Measurements from ENCODE around the gene ISYNA1. TPM values are rescaled to one million over a fixed set of nuclear protein-coding genes. Genes with fewer than 3 reads are reported as not detected.

The ISYNA1 gene
- total and polyA plus RNA-seq, 4 donors, result 14.7 to 56.7 (median 25.0) TPM

DNA sequence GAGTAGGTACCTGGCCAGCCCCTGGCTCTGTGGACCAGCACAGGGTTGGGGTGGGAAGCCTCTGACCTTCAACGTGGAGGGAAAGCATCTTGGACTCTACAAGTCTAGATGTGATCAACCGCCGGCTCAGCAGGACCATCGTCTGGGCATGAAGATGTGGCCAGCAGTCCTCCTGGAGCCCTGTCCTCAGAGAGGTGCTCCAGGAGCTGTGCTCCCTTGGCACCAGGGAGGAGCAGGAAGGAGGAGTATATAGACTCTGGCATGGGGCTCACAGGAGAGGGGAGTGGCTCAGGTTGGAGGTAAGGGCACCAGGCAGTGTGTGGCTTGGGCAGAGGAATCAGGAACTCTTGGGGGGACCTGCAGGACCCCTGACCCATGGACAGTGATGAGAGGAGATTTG lies 18.3 kb upstream of the ISYNA1 start:
- TF ChIP-seq, protein P1, sequence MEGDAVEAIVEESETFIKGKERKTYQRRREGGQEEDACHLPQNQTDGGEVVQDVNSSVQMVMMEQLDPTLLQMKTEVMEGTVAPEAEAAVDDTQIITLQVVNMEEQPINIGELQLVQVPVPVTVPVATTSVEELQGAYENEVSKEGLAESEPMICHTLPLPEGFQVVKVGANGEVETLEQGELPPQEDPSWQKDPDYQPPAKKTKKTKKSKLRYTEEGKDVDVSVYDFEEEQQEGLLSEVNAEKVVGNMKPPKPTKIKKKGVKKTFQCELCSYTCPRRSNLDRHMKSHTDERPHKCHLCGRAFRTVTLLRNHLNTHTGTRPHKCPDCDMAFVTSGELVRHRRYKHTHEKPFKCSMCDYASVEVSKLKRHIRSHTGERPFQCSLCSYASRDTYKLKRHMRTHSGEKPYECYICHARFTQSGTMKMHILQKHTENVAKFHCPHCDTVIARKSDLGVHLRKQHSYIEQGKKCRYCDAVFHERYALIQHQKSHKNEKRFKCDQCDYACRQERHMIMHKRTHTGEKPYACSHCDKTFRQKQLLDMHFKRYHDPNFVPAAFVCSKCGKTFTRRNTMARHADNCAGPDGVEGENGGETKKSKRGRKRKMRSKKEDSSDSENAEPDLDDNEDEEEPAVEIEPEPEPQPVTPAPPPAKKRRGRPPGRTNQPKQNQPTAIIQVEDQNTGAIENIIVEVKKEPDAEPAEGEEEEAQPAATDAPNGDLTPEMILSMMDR (IDR thresholded peaks at IDR 0.05; ENCODE audit: control extremely low read depth, extremely low read depth), result no peak
- Histone ChIP-seq H3K27ac (ENCODE audit: low read depth in 1 of 2, low read length in 1 of 2) (no peak overlapping the region), H3K27me3 (ENCODE audit: control insufficient read depth in 3 of 3, insufficient read depth in 3 of 3, low read length in 2 of 3) (no peaks in the 10 kb centered on the region), H3K4me3 (no peak overlapping the region), H3K36me3 (ENCODE audit: control insufficient read depth in 4 of 4, insufficient read depth in 4 of 4, low read length in 4 of 4) (peaks cover 0 to 55% (median 13%) of the 10 kb centered on the region in 4 donors), H3K9ac (ENCODE audit: insufficient read depth in 1 of 2, low read length in 2 of 2) (no peak overlapping the region), H3K9me3 (ENCODE audit: control insufficient read depth in 4 of 4, insufficient read depth in 3 of 4, low read length in 3 of 4) (no peaks in the 10 kb centered on the region), H3K4me1 (ENCODE audit: control insufficient read depth in 5 of 5, insufficient read depth in 5 of 5, low read length in 5 of 5) (peaks cover 3 to 23% (median 8%) of the 10 kb centered on the region in 5 donors)
- 86 to 91% methylated on average over 4 of the region's 4 CpGs for whole genome bisulfite sequencing, 2 donors
- ATAC-seq (ENCODE audit: insufficient read depth, low FRiP score), result no peak
- DNase-seq, result no peak

DNA sequence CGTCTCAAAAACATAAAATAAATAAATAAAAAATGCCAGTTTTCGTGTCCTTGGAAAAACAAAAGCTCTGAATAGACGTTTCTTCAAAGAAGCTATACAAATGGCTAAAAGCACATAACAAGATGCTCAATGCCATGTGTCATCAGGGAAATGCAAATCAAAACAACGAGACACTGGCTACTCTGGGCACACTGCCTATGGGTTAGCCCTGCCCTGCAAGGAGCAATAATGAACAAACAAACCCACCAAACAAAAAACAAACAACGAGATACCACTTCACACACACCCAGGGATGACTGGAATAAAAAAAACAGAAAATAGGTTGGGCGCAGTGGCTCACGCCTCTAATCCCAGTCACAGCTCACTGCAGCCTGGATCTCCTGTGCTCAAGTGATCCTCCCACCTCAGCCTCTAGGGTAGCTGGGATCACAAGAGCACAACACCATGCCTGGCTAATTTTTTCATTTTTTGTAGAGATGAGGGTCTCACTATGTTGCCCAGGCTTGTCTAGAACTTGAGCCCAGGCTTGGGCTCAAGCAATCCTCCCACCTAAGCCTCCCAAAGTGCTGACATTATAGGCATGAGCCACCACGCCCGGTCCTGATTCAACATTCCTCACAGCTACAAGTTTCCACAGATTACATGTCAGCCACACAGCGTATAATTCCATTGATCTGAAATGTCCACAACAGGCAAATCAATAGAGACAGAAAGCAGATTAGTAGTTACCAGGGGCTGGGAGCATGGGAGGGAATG lies 15.5 kb upstream of the ISYNA1 start:
- ATAC-seq (ENCODE audit: insufficient read depth, low FRiP score) (no peak), DNase-seq (no peak)
- 84 to 88% methylated on average over 10 of the region's 10 CpGs for WGBS, 2 donors
- H3K4me3 ChIP-seq, result no peak overlapping the region
- H3K4me1 ChIP-seq (ENCODE audit: control insufficient read depth in 5 of 5, insufficient read depth in 5 of 5, low read length in 5 of 5), result peaks cover 0 to 14% (median 0%) of the 10 kb centered on the region in 5 donors
- H3K9ac ChIP-seq (ENCODE audit: insufficient read depth in 1 of 2, low read length in 2 of 2), result no peak overlapping the region
- no peaks in the 10 kb centered on the region for H3K9me3 ChIP-seq (ENCODE audit: control insufficient read depth in 4 of 4, insufficient read depth in 3 of 4, low read length in 3 of 4)
- H3K27ac ChIP-seq (ENCODE audit: low read depth in 1 of 2, low read length in 1 of 2), result no peak overlapping the region
- peaks cover 0 to 57% (median 13%) of the 10 kb centered on the region in 4 donors for H3K36me3 ChIP-seq (ENCODE audit: control insufficient read depth in 4 of 4, insufficient read depth in 4 of 4, low read length in 4 of 4)
- H3K27me3 ChIP-seq (ENCODE audit: control insufficient read depth in 3 of 3, insufficient read depth in 3 of 3, low read length in 2 of 3), result no peaks in the 10 kb centered on the region
- TF ChIP-seq, protein P1 (IDR thresholded peaks at IDR 0.05; ENCODE audit: control extremely low read depth, extremely low read depth), result no peak

DNA sequence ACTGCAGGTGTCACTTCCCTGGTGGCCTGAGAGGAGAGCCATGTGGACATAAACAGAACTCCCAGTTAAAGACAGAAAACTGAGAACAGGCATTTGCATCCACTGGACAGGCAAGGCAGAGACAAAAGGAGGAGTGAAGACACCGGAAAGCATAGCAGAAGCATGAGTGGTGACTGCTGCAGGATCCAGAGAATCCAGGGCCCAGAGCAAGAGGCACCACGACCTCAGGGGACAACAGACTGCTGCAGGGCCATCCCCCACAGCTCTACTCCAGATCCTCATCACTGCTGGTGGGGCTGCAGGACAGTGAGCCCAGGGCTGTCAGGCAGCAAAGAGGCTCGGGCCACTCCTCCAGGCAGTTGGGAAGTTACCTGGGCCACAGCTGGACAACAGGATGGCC lies 14.5 kb upstream of the ISYNA1 start:
- no peak for DNase-seq
- no peak for ATAC-seq (ENCODE audit: insufficient read depth, low FRiP score)
- TF ChIP-seq, protein P1 (IDR thresholded peaks at IDR 0.05; ENCODE audit: control extremely low read depth, extremely low read depth), result no peak
- Histone ChIP-seq H3K9ac (ENCODE audit: insufficient read depth in 1 of 2, low read length in 2 of 2) (no peak overlapping the region), H3K4me1 (ENCODE audit: control insufficient read depth in 5 of 5, insufficient read depth in 5 of 5, low read length in 5 of 5) (peaks cover 0 to 14% (median 0%) of the 10 kb centered on the region in 5 donors), H3K4me3 (no peak overlapping the region), H3K27ac (ENCODE audit: low read depth in 1 of 2, low read length in 1 of 2) (no peak overlapping the region), H3K36me3 (ENCODE audit: control insufficient read depth in 4 of 4, insufficient read depth in 4 of 4, low read length in 4 of 4) (peaks cover 2 to 54% (median 11%) of the 10 kb centered on the region in 4 donors), H3K9me3 (ENCODE audit: control insufficient read depth in 4 of 4, insufficient read depth in 3 of 4, low read length in 3 of 4) (no peaks in the 10 kb centered on the region), H3K27me3 (ENCODE audit: control insufficient read depth in 3 of 3, insufficient read depth in 3 of 3, low read length in 2 of 3) (no peaks in the 10 kb centered on the region)
- 87 to 88% methylated on average over 3 of the region's 3 CpGs for WGBS, 2 donors
